NCI-H1105 (cell line): Measurements from ENCODE around the gene DCHS1.

Experiments used
- DNase-seq: peaks from one replicate; lab custom pipeline; 2025; lab: John Stamatoyannopoulos, UW

DCHS1 gene

DNA sequence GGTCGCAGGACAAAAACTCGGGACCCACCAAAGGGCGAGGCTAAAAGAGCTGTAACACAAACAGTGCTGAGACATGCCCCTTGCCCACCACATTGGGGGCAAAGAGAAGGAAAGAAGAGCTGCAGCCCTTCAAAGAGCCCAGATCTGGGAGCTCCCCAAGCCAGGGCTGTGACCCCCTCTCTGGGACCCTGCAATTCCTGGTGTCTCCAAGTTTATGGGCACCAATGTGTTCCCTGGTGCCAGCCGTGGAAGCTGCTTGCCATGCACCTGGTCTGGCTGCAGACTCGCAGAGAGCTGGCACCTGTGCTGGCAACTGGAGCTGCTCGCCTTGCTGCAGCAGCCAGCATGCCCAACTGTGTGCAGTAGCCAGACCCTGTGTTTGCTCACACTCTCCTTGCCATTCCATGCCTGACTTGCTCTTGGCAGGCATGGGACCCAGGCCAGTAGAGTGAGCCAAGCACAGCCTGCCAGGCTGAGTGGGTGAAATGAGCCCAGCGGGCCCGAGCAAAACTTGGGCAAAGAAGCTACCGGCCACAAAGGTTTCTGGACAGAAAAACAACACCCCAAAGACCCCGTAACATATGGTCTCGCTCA lies 68.2 kb downstream of the DCHS1 start:
- no peak for DNase-seq

- DNase-seq = no peak
Observed at GRCh38 chr11:6586434-6587359, 68.9 kb downstream of the DCHS1 start.

DNA sequence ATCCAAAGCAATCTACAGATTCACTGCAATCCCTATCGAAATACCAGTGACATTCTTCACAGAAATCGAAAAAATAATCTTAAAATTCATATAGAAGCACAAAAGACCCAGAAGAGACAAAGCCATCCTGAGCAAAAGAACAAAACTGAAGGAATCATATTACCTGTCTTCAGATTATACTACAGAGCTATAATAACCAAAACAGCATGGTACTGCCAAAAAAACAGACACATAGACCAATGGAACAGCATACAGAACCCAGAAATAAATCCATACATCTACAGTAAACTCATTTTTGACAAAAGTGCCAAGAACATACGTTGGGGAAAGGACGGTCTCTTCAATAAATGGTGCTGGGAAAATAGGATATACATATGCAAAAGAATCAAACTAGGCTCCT lies 71.1 kb downstream of the DCHS1 start:
- DNase-seq = no peak

- DNase-seq = no peak
Observed at GRCh38 chr11:6583584-6583983, 72.0 kb downstream of the DCHS1 start.

DNA sequence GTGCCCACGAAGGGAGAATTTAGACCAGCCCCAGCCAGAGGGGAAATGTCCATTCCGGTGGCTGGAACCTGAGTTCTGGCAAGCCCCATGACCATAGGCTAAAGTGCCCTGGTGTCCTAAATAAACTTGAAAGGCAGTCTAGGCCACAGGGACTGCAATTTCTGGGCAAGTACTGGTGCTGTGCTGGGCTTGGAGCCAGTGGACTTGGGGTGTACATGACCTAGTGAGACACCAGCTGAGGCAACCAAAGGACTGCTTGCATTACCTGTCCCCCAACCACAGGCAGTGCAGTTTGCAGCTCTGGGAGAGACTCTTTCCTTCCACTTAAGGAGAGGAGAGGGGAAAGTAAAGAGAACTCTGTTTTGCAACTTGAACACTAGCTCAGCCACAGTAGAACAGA lies 75.9 kb downstream of the DCHS1 start:
- DNase-seq = no peak

DNA sequence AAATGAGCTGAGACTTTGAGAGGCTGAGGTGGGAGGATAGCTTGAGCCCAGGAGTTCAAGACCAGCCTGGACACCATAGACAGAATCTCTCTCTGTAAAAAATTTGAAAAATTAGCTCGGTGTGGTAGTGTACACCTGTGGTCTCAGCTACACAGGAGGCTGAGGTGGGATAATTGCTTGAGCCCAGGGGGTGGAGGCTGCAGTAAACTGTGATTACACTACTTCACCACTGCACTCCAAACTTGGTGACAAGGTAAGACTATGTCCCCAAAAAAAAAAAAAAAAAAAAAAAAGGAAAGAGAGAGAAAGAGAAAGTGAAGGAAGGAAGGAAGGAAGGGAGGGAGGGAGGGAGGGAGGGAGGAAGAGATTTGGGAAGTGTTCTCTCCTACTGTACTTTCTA lies 77.5 kb downstream of the DCHS1 start:
- DNase-seq = no peak

DNA sequence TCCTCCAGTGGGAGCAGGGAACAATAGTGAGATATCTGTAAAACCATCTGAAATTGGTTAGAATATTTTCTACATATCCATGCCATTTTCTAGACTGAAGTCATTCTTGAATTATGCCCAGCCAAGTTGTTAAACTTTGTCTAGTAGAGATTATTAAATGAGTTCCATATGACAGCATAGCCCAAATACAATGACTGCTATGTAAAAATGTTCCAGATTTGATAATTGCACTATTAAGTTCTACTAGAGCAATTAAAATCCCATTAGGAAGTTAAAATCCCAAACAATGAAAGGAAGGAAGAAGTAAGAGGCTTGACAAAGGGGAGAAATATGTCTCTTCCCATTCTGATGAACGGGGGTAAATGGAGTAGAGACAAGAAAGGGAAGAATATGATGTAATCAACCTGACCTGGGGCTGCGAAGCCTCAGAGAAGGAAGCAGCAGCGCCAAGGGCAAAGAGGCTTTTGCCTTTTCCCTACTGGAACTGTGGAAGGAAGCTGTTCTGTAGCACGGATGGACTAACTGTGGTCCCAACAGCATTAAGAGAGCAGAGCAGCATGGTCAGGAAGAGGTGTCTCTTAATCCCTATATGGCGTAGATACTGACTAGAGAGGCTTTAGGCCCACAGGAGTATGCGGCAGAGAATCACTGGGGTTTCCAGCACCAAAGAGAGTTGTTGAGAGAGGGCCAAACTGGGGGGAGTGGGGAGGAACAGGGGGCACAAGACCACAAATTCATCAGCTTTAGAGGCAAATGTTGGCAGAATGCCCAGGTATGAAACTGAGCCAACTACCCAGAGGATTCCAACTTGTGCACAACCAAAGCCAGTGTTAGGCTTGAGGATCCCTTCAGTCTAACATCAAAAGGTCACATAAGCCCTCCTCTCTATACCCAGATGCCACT lies 78.9 kb downstream of the DCHS1 start:
- DNase-seq = peak; percentile 78

GRCh38 chr11:6574816-6575715 lies 80.5 kb downstream of the DCHS1 start:
- DNase-seq = no peak

GRCh38 chr11:6572215-6572614 lies 83.4 kb downstream of the DCHS1 start:
- no peak for DNase-seq

DNA sequence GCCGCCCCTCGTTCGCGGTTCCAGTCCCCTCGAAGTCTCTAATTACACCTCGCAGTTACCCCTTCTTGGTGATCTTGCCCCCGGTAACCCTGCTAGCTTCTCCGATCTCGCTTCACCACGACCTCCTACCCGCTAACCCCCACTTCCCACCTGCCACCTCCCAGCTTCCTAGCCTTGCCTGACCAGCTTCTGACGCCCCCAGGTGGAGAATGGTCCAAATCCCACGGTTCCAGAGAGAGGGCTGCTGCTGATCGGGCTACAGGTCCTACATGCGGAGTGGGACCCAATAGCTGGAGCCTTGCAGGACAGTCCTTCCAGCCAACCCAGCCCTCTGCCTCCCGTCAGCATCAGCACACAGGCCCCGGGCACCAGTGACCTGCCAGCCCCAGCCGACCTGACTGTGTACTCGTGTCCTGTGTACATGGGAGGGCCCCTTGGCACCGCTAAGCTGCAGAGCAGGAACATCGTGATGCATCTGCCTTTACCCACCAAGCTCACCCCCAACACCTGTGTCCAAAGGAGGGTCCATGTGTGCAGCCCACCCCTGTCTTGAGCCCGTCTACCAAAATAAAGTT lies 84.1 kb downstream of the DCHS1 start:
- DNase-seq = no peak
